ENCODE results near the gene KCNH8.

KCNH8 gene

GRCh38 chr3:19148768-19149091 lies 420 bp downstream of the KCNH8 start:
- TF ChIP-seq CTBP1 (IDR thresholded peaks at IDR 0.05; ENCODE audit: borderline replicate concordance) (no peak), HDGF (IDR thresholded peaks at IDR 0.05; ENCODE audit: borderline replicate concordance) (no peak), FOXM1 (IDR thresholded peaks at IDR 0.05; ENCODE audit: borderline replicate concordance) (no peak), L3MBTL2 (conservative IDR thresholded peaks at IDR 0.05) (no peak), BHLHE40 (IDR thresholded peaks at IDR 0.05; ENCODE audit: borderline replicate concordance) (no peak), ARNT (IDR thresholded peaks at IDR 0.05) (no peak), ELF4 (IDR thresholded peaks at IDR 0.05) (no peak), NFRKB (IDR thresholded peaks at IDR 0.05) (no peak), FOXA1 (IDR thresholded peaks at IDR 0.05) (no peak), TARDBP (IDR thresholded peaks at IDR 0.05) (no peak), FOXK2 (IDR thresholded peaks at IDR 0.05) (no peak), SUZ12 (IDR thresholded peaks at IDR 0.05) (no peak), SP1 (IDR thresholded peaks at IDR 0.05) (no peak), PKNOX1 (IDR thresholded peaks at IDR 0.05) (no peak), LEF1 (IDR thresholded peaks at IDR 0.05; ENCODE audit: borderline replicate concordance) (no peak), ZNF384 (IDR thresholded peaks at IDR 0.05) (no peak)
- ChIA-PET POLR2A (no interaction called here), CTCF (no interaction called here)
- no peak for DNase-seq (ENCODE audit: extremely low spot score)

DNA sequence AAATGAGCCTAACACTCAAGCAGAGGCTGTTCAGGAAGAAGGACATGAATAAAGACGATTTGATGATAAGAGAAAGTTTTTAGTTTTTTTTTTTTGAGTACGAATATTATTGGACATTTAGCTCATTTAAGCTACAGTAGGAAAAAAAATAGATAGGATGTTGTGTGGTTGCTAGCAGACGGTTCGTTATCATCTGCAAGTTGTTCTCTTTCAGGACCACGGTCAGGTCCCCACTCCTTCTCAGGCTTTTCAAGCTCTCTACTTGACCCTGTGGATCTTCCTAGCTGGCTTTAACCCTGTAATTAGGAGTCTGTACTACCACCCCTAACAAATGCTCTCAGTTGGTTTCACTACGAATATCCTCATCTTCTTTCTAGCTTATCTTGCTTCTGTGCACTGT lies 1.1 kb downstream of the KCNH8 start:
- TF ChIP-seq SUZ12 (IDR thresholded peaks at IDR 0.05) = no peak
- TF ChIP-seq ZNF384 (IDR thresholded peaks at IDR 0.05) = no peak
- no peak for TF ChIP-seq SP1 (IDR thresholded peaks at IDR 0.05)
- no peak for TF ChIP-seq FOXK2 (IDR thresholded peaks at IDR 0.05)
- TF ChIP-seq FOXM1 (IDR thresholded peaks at IDR 0.05; ENCODE audit: borderline replicate concordance) = no peak
- TF ChIP-seq NFRKB (IDR thresholded peaks at IDR 0.05) = no peak
- TF ChIP-seq L3MBTL2 (conservative IDR thresholded peaks at IDR 0.05) = no peak
- no peak for TF ChIP-seq HDGF (IDR thresholded peaks at IDR 0.05; ENCODE audit: borderline replicate concordance)
- no peak for TF ChIP-seq CTBP1 (IDR thresholded peaks at IDR 0.05; ENCODE audit: borderline replicate concordance)
- TF ChIP-seq PKNOX1 (IDR thresholded peaks at IDR 0.05) = no peak
- no peak for TF ChIP-seq TARDBP (IDR thresholded peaks at IDR 0.05)
- ChIA-PET POLR2A (no interaction called here), CTCF (no interaction called here)
- no peak for DNase-seq (ENCODE audit: extremely low spot score)

DNA sequence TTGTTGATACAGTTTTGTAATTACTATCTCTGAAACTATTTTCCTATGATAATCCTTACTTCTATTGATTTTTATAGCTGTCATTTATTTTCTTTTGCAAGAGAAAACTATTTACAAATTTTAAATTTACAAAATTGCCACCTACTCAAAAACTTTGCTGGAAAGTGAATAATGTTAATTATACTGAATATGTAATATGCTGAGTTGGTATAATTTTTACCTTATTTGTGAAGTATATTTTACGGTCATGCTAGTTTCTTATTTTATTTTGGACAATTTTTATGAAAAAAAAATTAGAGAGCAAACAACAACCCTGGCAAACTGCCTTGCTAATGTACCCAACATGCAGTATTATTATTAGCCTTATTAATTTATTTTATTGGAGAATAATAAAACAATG lies 2.9 kb downstream of the KCNH8 start:
- DNase-seq (ENCODE audit: extremely low spot score) = no peak
- TF ChIP-seq SP1 (IDR thresholded peaks at IDR 0.05) (no peak), ARNT (IDR thresholded peaks at IDR 0.05) (no peak), SUZ12 (IDR thresholded peaks at IDR 0.05) (no peak), FOXK2 (IDR thresholded peaks at IDR 0.05) (no peak), ELF4 (IDR thresholded peaks at IDR 0.05) (no peak), TARDBP (IDR thresholded peaks at IDR 0.05) (no peak), FOXM1 (IDR thresholded peaks at IDR 0.05; ENCODE audit: borderline replicate concordance) (no peak), LEF1 (IDR thresholded peaks at IDR 0.05; ENCODE audit: borderline replicate concordance) (no peak), FOXA1 (IDR thresholded peaks at IDR 0.05) (no peak), L3MBTL2 (conservative IDR thresholded peaks at IDR 0.05) (no peak), PKNOX1 (IDR thresholded peaks at IDR 0.05) (no peak), ZNF384 (IDR thresholded peaks at IDR 0.05) (no peak), BHLHE40 (IDR thresholded peaks at IDR 0.05; ENCODE audit: borderline replicate concordance) (no peak), CTBP1 (IDR thresholded peaks at IDR 0.05; ENCODE audit: borderline replicate concordance) (no peak), NFRKB (IDR thresholded peaks at IDR 0.05) (no peak)
- POLR2A ChIA-PET = no interaction called here
- CTCF ChIA-PET = no interaction called here

GRCh38 chr3:19154693-19155250 lies 6.5 kb downstream of the KCNH8 start:
- TF ChIP-seq FOXM1 (IDR thresholded peaks at IDR 0.05; ENCODE audit: borderline replicate concordance) (no peak), FOXK2 (IDR thresholded peaks at IDR 0.05) (no peak), ARNT (IDR thresholded peaks at IDR 0.05) (no peak), TARDBP (IDR thresholded peaks at IDR 0.05) (no peak), FOXA1 (IDR thresholded peaks at IDR 0.05) (no peak), LEF1 (IDR thresholded peaks at IDR 0.05; ENCODE audit: borderline replicate concordance) (no peak)
- CTCF ChIA-PET = no interaction called here
- POLR2A ChIA-PET = no interaction called here
- no peak for DNase-seq (ENCODE audit: extremely low spot score)

- ChIA-PET POLR2A (no interaction called here), CTCF (no interaction called here)
- TF ChIP-seq SUZ12 (IDR thresholded peaks at IDR 0.05) (no peak), ELF4 (IDR thresholded peaks at IDR 0.05) (no peak), FOXK2 (IDR thresholded peaks at IDR 0.05) (no peak), FOXM1 (IDR thresholded peaks at IDR 0.05; ENCODE audit: borderline replicate concordance) (no peak), NFRKB (IDR thresholded peaks at IDR 0.05) (no peak), L3MBTL2 (conservative IDR thresholded peaks at IDR 0.05) (no peak), BHLHE40 (IDR thresholded peaks at IDR 0.05; ENCODE audit: borderline replicate concordance) (no peak), TARDBP (IDR thresholded peaks at IDR 0.05) (no peak), PKNOX1 (IDR thresholded peaks at IDR 0.05) (no peak), ZNF384 (IDR thresholded peaks at IDR 0.05) (no peak), ARNT (IDR thresholded peaks at IDR 0.05) (no peak)
- no peak for DNase-seq (ENCODE audit: extremely low spot score)
These were observed 7.1 kb downstream of the KCNH8 start for GRCh38 chr3:19155375-19155774.
